Left ventricle myocardium inferior (tissue), 1 donor: ENCODE results near the gene RGS6. TPM values are rescaled to one million over a fixed set of nuclear protein-coding genes. Genes with fewer than 3 reads are reported as not detected.

Source experiments
- DNase-seq: peaks from one replicate; pipeline ENCODE4 v3.0.0-alpha.2; 2020
- H3K27ac ChIP-seq: fragments of 200-600 bp; replicated peaks from 2 replicates; pipeline ENCODE4 v1.8.0; 2021
- H3K27me3 ChIP-seq: fragments of 200-600 bp; 2 replicates; pipeline ENCODE4 v1.8.0; 2021; ENCODE audit warnings: low read depth
- H3K36me3 ChIP-seq: fragments of 200-600 bp; 2 replicates; pipeline ENCODE4 v1.8.0; 2021
- H3K4me1 ChIP-seq: fragments of 200-600 bp; 2 replicates; pipeline ENCODE4 v1.8.0; 2021
- H3K4me3 ChIP-seq: fragments of 200-600 bp; 2 replicates; pipeline ENCODE4 v1.8.0; 2021; ENCODE audit warnings: mild to moderate bottlenecking, moderate library complexity
- H3K9me3 ChIP-seq: fragments of 200-600 bp; replicated peaks from 2 replicates; pipeline ENCODE4 v1.8.0; 2021
- intact Hi-C: fragments of 100-400 bp; cut with micrococcal nuclease; formaldehyde crosslinking; loops from one replicate; pipeline ENCODE4 v1.11.0; 2022
- total RNA-seq: library from RNA; stranded (reverse); fragmentation: NEBNext Ultra II Directional; extraction: Animal tissue kit (Norgen Biotek cat#: 25700); gene quantifications from one replicate; pipeline ENCODE4 v1.2.1, GENCODE V29; 2021
- TF ChIP-seq, protein P1 (sequence below): fragments of 200-600 bp; IDR thresholded peaks from 2 replicates; pipeline ENCODE4 v1.8.0; 2021; ENCODE audit warnings: antibody characterized with exemption, mild to moderate bottlenecking, borderline replicate concordance
- donor health status: DM: no; HTN: yes; CAD: no; lungs with severe emphysema.

RGS6 gene
- total RNA-seq, 1 donor from 2014 or later: 23.0 TPM

DNA sequence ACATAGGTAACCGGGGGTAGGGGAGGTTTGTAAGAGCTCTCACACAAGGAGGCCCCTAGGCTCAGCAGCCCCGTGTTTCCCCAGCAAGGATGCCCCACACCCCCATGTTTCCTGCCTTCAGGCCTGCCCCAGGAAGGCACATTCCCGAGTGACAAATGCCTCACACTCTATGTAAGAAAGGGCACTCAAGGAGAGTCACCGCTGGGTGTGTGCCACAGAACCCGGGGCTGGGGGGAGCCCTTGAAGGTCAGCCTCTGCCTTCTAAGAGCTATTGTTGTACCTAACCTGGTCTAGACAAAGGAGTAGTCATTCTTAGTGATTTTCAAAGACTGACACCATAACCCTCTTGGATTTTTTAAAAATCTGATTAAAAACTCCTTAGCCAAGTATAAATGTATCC lies 628.1 kb downstream of the RGS6 start:
- intact Hi-C loops: no loop called here
- DNase-seq: no peak
- Histone ChIP-seq H3K9me3 (no peaks in the 10 kb centered on the region), H3K27ac (peak overlapping the region; percentile 40), H3K4me1 (peaks cover 30% of the 10 kb centered on the region), H3K27me3 (no peaks in the 10 kb centered on the region), H3K4me3 (no peak overlapping the region), H3K36me3 (no peaks in the 10 kb centered on the region)
- TF ChIP-seq, protein P1, sequence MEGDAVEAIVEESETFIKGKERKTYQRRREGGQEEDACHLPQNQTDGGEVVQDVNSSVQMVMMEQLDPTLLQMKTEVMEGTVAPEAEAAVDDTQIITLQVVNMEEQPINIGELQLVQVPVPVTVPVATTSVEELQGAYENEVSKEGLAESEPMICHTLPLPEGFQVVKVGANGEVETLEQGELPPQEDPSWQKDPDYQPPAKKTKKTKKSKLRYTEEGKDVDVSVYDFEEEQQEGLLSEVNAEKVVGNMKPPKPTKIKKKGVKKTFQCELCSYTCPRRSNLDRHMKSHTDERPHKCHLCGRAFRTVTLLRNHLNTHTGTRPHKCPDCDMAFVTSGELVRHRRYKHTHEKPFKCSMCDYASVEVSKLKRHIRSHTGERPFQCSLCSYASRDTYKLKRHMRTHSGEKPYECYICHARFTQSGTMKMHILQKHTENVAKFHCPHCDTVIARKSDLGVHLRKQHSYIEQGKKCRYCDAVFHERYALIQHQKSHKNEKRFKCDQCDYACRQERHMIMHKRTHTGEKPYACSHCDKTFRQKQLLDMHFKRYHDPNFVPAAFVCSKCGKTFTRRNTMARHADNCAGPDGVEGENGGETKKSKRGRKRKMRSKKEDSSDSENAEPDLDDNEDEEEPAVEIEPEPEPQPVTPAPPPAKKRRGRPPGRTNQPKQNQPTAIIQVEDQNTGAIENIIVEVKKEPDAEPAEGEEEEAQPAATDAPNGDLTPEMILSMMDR: no peak

DNA sequence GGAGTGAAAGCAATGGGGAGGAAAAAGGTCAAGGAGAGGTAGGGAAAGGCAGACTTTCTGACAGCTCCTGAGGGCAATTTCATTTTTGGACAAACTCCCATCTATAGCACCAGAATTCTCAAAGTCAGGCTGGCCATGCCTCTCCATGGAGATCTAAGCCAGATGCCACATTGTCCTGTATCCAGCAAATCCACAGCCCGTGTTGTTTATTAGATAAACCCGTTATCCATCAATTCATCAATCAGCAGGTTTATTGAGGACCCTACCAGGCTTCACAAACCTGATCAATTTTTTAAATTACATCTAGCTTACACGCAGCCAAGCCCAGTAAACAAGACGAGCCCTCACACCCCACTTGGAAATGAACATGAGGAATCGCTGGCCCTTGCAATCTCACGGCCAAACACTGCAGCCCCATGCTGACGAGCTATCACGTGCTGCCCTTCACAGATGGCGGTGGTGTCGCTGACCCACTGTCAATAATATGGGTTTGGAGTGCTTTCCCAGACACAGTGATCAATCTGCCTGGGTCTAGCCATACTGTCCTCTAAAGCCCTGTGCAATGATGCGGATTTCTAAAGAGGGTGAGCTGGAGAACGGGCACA lies 628.8 kb downstream of the RGS6 start:
- Histone ChIP-seq H3K27me3 (no peaks in the 10 kb centered on the region), H3K4me1 (peaks cover 37% of the 10 kb centered on the region), H3K27ac (no peak overlapping the region), H3K9me3 (no peaks in the 10 kb centered on the region), H3K36me3 (no peaks in the 10 kb centered on the region), H3K4me3 (no peak overlapping the region)
- intact Hi-C loops: no loop called here
- no peak for DNase-seq
- TF ChIP-seq, protein P1: no peak

GRCh38 chr14:72562300-72562699 lies 630.1 kb downstream of the RGS6 start:
- TF ChIP-seq, protein P1: no peak
- no peaks in the 10 kb centered on the region for H3K9me3 ChIP-seq
- DNase-seq: no peak
- H3K4me1 ChIP-seq: peaks cover 43% of the 10 kb centered on the region
- no peak overlapping the region for H3K27ac ChIP-seq
- no peaks in the 10 kb centered on the region for H3K36me3 ChIP-seq
- H3K27me3 ChIP-seq: no peaks in the 10 kb centered on the region
- intact Hi-C loops: no loop called here
- H3K4me3 ChIP-seq: no peak overlapping the region

DNA sequence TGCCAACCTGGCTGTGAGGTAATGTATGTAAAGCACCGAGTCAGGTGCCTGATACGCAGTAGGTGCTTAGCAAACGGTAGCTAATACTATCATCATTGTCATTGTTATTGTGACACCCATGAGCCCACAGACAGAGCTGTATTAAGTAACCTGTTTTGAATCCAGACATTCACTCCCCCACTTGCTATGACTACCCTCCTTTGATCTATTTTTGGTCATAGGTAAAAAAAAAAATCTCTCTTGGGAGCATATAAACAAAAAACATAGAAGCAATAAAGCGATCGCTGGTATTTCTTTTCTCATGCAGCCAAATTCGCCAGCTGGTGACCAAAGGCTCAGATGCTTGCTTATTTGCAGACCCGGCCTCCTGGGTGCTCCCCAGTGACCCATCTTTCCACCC lies 631.4 kb downstream of the RGS6 start:
- TF ChIP-seq, protein P1: no peak
- intact Hi-C loops: no loop called here
- DNase-seq: no peak

GRCh38 chr14:72565149-72565559 lies 632.9 kb downstream of the RGS6 start:
- peak overlapping the region; percentile 78 for H3K27ac ChIP-seq

More for the DNA sequence above, 631.4 kb downstream of the RGS6 start:
- no peak overlapping the region for H3K4me3 ChIP-seq
- no peaks in the 10 kb centered on the region for H3K36me3 ChIP-seq
- no peaks in the 10 kb centered on the region for H3K27me3 ChIP-seq
- H3K27ac ChIP-seq: no peak overlapping the region
- no peaks in the 10 kb centered on the region for H3K9me3 ChIP-seq
- H3K4me1 ChIP-seq: peaks cover 42% of the 10 kb centered on the region

More at GRCh38 chr14:72565149-72565559, 632.9 kb downstream of the RGS6 start:
- H3K27me3 ChIP-seq: no peaks in the 10 kb centered on the region
- no peaks in the 10 kb centered on the region for H3K36me3 ChIP-seq
- intact Hi-C loops: no loop called here
- DNase-seq: peak; percentile 53
- no peaks in the 10 kb centered on the region for H3K9me3 ChIP-seq
- TF ChIP-seq, protein P1: no peak
- H3K4me3 ChIP-seq: no peak overlapping the region
- H3K4me1 ChIP-seq: peaks cover 28% of the 10 kb centered on the region
